Coronary artery (tissue), 2 donors: ENCODE measurements around the gene MACROD2.

Source experiments
- DNase-seq: peaks from one replicate; pipeline ENCODE4 v3.0.0-alpha.2; 2017; ENCODE audit warnings: low spot score
- H3K27ac ChIP-seq, 2 donors: fragments of 200-600 bp; sonication (generic); one replicate each; pipeline ENCODE4 v1.5.1; 2016 to 2019
- H3K4me3 ChIP-seq: fragments of 200-600 bp; sonication (generic); 2 replicates; pipeline ENCODE4 v1.5.1; 2016; ENCODE audit warnings: mild to moderate bottlenecking, moderate library complexity
- TF ChIP-seq, protein P1 (sequence below): fragments of 200-600 bp; sonication (generic); IDR thresholded peaks from one replicate; pipeline ENCODE4 v1.5.1; 2019; ENCODE audit warnings: antibody characterized with exemption

Gene MACROD2

DNA sequence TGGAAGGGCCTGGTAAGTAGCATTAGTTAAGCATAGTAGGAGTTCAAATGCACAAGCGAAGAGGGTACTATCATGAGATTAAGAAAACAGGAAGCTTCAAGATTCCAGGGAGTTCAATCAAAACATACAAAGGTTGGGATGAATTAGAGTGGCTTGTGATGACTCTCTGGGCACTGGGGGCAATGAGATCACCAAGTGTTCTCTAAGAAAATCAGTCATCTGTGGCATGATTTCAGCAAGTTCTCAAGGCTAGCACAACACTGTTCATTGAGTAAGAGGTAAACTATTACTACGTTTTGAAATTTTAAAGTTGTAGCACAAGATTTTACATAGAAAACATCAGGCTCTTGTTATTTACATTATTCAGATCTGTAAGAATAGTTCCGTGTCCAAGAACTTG, 481.8 kb downstream of the MACROD2 start:
- Histone ChIP-seq H3K4me3 (no peak overlapping the region), H3K27ac (no peak overlapping the region)
- no peak for DNase-seq
- TF ChIP-seq, protein P1, sequence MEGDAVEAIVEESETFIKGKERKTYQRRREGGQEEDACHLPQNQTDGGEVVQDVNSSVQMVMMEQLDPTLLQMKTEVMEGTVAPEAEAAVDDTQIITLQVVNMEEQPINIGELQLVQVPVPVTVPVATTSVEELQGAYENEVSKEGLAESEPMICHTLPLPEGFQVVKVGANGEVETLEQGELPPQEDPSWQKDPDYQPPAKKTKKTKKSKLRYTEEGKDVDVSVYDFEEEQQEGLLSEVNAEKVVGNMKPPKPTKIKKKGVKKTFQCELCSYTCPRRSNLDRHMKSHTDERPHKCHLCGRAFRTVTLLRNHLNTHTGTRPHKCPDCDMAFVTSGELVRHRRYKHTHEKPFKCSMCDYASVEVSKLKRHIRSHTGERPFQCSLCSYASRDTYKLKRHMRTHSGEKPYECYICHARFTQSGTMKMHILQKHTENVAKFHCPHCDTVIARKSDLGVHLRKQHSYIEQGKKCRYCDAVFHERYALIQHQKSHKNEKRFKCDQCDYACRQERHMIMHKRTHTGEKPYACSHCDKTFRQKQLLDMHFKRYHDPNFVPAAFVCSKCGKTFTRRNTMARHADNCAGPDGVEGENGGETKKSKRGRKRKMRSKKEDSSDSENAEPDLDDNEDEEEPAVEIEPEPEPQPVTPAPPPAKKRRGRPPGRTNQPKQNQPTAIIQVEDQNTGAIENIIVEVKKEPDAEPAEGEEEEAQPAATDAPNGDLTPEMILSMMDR = no peak

DNA sequence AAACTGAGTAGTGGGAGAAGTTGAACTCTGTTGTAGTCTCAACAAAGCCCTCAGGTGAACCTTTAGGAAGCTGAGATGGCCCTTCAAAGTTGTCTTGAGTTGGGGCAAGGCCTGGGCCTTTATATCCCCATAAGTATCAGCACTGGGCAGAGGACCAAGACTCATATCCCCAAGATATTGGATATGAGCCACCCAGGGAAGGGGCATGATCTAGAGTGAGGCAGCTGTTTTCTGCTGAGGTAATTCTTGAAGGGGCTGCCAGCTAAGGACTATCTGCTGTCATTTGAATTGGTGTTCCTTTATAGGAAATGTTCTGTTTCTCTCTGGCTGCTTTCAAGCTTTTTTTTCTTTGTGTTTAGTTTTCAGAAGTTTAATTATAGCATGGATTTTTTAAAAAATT, 482.8 kb downstream of the MACROD2 start:
- no peak for DNase-seq

DNA sequence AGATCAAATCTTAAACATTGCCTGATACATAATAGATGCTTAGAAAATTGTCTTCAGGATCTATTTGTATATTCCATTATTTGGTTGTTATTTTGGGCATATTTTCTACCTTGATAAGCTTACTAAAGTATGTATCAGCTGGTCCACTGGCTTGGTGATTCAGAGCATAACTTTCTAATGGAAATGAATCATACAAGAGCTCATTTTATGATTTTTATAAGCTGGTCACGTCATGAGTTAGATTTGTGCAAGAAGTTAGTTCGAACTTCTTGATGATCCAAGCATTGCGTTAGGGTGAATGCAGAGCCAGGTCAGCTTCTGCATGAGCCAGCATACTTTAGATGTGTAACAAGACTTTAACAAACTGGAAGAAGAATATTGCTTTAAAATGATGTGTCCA, 486.5 kb downstream of the MACROD2 start:
- DNase-seq = no peak
- Histone ChIP-seq H3K27ac (no peak overlapping the region), H3K4me3 (no peak overlapping the region)
- TF ChIP-seq, protein P1 = no peak

More for the DNA sequence above, 482.8 kb downstream of the MACROD2 start:
- Histone ChIP-seq H3K4me3 (no peak overlapping the region), H3K27ac (no peak overlapping the region)
- TF ChIP-seq, protein P1 = no peak

DNA sequence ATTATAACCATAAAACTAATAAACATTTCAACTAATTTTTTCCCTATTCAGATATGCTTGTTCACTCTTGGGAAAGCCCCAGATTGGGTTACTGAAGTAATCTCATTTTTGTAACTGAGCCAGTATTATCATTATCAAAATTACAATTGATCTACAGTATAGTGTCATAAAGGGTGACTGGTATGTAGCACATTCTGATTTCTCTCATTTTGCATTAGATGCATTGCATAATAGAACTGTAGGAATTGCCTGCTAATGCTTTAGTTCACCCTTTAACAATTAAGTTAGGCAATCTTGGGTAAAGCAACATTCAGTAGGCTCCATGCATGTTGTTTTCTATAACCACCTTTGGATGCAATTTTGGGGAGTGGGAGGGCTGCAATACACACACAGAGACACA, 492.9 kb downstream of the MACROD2 start:
- no peak for DNase-seq
- TF ChIP-seq, protein P1 = no peak
- Histone ChIP-seq H3K4me3 (no peak overlapping the region), H3K27ac (no peak overlapping the region)

DNA sequence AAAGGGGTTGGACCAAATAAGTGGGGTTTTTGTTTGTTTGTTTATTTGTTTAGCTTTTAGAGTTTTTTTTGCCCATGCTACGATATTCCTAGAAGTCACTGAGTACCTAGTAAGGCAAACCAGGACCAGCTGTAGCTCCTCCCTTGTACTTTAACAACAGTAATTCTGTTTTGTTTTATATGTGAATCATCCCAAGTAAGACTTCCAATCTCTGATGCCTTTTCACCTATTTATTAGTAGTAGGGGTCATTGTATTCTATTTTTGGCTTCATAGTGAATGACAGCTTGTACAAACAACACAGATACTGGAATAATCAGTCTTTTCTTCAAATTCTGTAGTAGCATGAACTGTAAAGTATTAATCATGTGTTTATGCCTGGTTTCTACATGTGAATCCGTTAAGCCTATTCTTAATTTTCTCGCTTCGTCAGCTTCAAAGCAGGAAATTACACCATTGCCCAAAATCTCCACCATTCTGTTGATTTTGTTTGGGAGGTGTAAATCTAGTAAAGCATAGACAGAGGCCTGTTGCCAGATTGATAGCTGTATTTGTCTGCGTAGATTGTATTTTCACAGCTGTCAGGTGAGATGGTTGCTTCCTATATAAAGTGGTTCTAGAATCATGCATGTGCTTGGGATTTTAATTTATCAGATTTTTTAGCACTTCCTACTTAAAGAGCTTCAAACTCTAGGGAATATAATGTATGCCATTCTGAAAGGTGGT, 493.6 kb downstream of the MACROD2 start:
- TF ChIP-seq, protein P1 = no peak
- H3K4me3 ChIP-seq = no peak overlapping the region
- no peak for DNase-seq
- no peak overlapping the region for H3K27ac ChIP-seq

DNA sequence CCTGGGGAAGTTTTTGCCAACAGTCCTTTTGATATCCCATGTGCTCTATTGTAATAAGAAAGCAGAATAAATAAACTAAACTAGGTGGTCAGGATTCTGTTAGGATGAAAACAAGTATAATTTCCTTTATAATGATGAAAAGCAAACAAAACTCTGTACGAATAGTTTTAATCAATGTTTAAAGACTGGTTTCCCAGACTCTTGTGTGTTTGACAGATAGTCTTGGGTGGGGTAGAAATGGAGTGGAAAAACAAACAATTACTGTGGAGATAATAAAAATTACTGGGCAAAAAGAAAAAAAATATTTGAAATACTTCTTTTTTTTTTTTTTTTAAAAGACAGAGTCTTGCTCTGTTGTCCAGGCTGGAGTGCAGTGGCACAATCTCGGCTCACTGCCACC, 494.2 kb downstream of the MACROD2 start:
- TF ChIP-seq, protein P1 = no peak
- DNase-seq = no peak
- Histone ChIP-seq H3K27ac (no peak overlapping the region), H3K4me3 (no peak overlapping the region)

DNA sequence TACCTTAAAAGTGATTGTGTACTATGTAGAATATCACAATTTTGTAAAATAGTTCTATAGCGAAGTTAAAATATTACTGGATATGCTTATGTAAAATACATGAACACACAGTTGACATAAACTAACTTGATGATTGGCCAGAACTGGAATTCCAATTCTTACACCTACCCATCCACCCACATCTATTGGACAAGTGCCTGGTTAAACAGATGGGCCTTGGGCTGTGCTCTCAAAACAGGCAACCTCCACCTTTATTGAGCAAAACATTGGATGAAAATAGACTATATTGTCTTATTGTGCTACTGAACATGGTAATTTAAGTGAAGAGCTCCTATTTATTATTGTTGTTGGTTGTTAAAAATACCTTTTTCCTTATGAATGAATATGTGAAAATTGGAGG, 496.1 kb downstream of the MACROD2 start:
- TF ChIP-seq, protein P1 = no peak
- no peak for DNase-seq
- Histone ChIP-seq H3K4me3 (no peak overlapping the region), H3K27ac (no peak overlapping the region)
